ENCODE data around the gene MEGF9. TPM values are rescaled to one million over a fixed set of nuclear protein-coding genes. Genes with fewer than 3 reads are reported as not detected.

The MEGF9 gene
- total RNA-seq, 1 experiment from 2014 or later, result 35.7 TPM

- peaks cover 12% of the 10 kb centered on the region for H3F3A ChIP-seq (ENCODE audit: insufficient read depth, low read depth)
- ChIA-PET CTCF (no interaction called here), POLR2A (ENCODE audit: unreplicated experiment) (interaction anchor here (0.6 kb wide), 1 partner anchor 22 kb away, joined by 4 read pairs; no protein-coding TSS in a partner anchor)
- DNase-seq, result no peak
- no peaks in the 10 kb centered on the region for H3K9me2 ChIP-seq (ENCODE audit: insufficient read depth)
- BruUV-seq (replicated peaks), result no TSS peak
- H3K4me2 ChIP-seq, result no peak overlapping the region
- H3K9me3 ChIP-seq (ENCODE audit: insufficient read depth, low read depth), result 0 out of 2 replicates have a peak, but pooled peaks cover 2% of the 10 kb centered on the region
- no peak for TF ChIP-seq CTCF (conservative IDR thresholded peaks at IDR 0.05)
- no peak for TF ChIP-seq EZH2 (IDR thresholded peaks at IDR 0.05; ENCODE audit: low read depth)
- no peaks in the 10 kb centered on the region for H3K4me1 ChIP-seq (replicated peaks; ENCODE audit: insufficient read depth)
- no peaks in the 10 kb centered on the region for H4K20me1 ChIP-seq (ENCODE audit: insufficient read depth)
- H3K27ac ChIP-seq, result no peak overlapping the region
- peaks cover 25% of the 10 kb centered on the region for H3K79me2 ChIP-seq (ENCODE audit: low read depth)
- no peaks in the 10 kb centered on the region for H3K27me3 ChIP-seq (ENCODE audit: insufficient read depth, low read depth)
- H3K4me3 ChIP-seq, result no peak overlapping the region
- 0 out of 2 replicates have a peak, but pooled peaks cover 15% of the 10 kb centered on the region for H3K36me3 ChIP-seq (ENCODE audit: low read depth)
- intact Hi-C loops (cut with micrococcal nuclease; ENCODE audit: unreplicated experiment), result no loop called here
- no peak overlapping the region for H2AFZ ChIP-seq
These were observed 67.3 kb downstream of the MEGF9 start for GRCh38 chr9:120646948-120647347.

GRCh38 chr9:120645760-120646159, 68.5 kb downstream of the MEGF9 start:
- POLR2A ChIA-PET (ENCODE audit: unreplicated experiment), result no interaction called here
- peaks cover 24% of the 10 kb centered on the region for H3K79me2 ChIP-seq (ENCODE audit: low read depth)
- BruUV-seq (replicated peaks), result no TSS peak
- DNase-seq, result no peak
- no peaks in the 10 kb centered on the region for H3K4me1 ChIP-seq (replicated peaks; ENCODE audit: insufficient read depth)
- peaks cover 16% of the 10 kb centered on the region; the same call in 1 of the 2 replicates for H3K36me3 ChIP-seq (ENCODE audit: low read depth)
- H3K9me3 ChIP-seq (ENCODE audit: insufficient read depth, low read depth), result 0 out of 2 replicates have a peak, but pooled peaks cover 2% of the 10 kb centered on the region
- intact Hi-C loops (cut with micrococcal nuclease; ENCODE audit: unreplicated experiment), result no loop called here
- no peak overlapping the region for H3K27ac ChIP-seq
- no peaks in the 10 kb centered on the region for H4K20me1 ChIP-seq (ENCODE audit: insufficient read depth)
- H2AFZ ChIP-seq, result no peak overlapping the region
- CTCF ChIA-PET, result no interaction called here
- no peaks in the 10 kb centered on the region for H3K27me3 ChIP-seq (ENCODE audit: insufficient read depth, low read depth)
- H3F3A ChIP-seq (ENCODE audit: insufficient read depth, low read depth), result peaks cover 12% of the 10 kb centered on the region
- H3K4me2 ChIP-seq, result no peak overlapping the region
- H3K4me3 ChIP-seq, result no peak overlapping the region
- H3K9me2 ChIP-seq (ENCODE audit: insufficient read depth), result no peaks in the 10 kb centered on the region
- TF ChIP-seq EZH2 (IDR thresholded peaks at IDR 0.05; ENCODE audit: low read depth), result no peak
- no peak for TF ChIP-seq CTCF (conservative IDR thresholded peaks at IDR 0.05)

- Histone ChIP-seq H3K4me1 (replicated peaks; ENCODE audit: insufficient read depth) (no peaks in the 10 kb centered on the region), H3K27ac (no peak overlapping the region), H2AFZ (no peak overlapping the region), H4K20me1 (ENCODE audit: insufficient read depth) (no peaks in the 10 kb centered on the region), H3K9me2 (ENCODE audit: insufficient read depth) (no peaks in the 10 kb centered on the region), H3K36me3 (ENCODE audit: low read depth) (peaks cover 16% of the 10 kb centered on the region; the same call in 1 of the 2 replicates), H3K9me3 (ENCODE audit: insufficient read depth, low read depth) (0 out of 2 replicates have a peak, but pooled peaks cover 2% of the 10 kb centered on the region), H3F3A (ENCODE audit: insufficient read depth, low read depth) (peaks cover 6% of the 10 kb centered on the region), H3K4me2 (no peak overlapping the region), H3K4me3 (no peak overlapping the region), H3K27me3 (ENCODE audit: insufficient read depth, low read depth) (no peaks in the 10 kb centered on the region), H3K79me2 (ENCODE audit: low read depth) (peaks cover 6% of the 10 kb centered on the region; the same call in 1 of the 2 replicates)
- ChIA-PET POLR2A (ENCODE audit: unreplicated experiment) (interaction anchor here (0.6 kb wide), 1 partner anchor 23 kb away, joined by 4 read pairs; no protein-coding TSS in a partner anchor), CTCF (interaction anchor here (0.6 kb wide), 1 partner anchor 32 kb away, joined by 32 read pairs; no protein-coding TSS in a partner anchor)
- no peak for DNase-seq
- intact Hi-C loops (cut with micrococcal nuclease; ENCODE audit: unreplicated experiment), result no loop called here
- TF ChIP-seq EZH2 (IDR thresholded peaks at IDR 0.05; ENCODE audit: low read depth) (no peak), CTCF (conservative IDR thresholded peaks at IDR 0.05) (no peak)
- BruUV-seq (replicated peaks), result no TSS peak
These were observed 71.2 kb downstream of the MEGF9 start for GRCh38 chr9:120643061-120643460.

All from PC-9 (cell line).